HG03439 (cell line): Measurements from ENCODE around the gene KPNA3.
A peak's percentile ranks its signal among the peaks of the same experiment; 100 is the strongest.

ENCODE experiments used
- ATAC-seq: cut with Tn5 transposase; IDR thresholded peaks from one replicate; pipeline ENCODE4 v1.9.1; 2021; ENCODE audit warnings: mild to moderate bottlenecking, moderate library complexity; ENCODE audit not compliant: unreplicated experiment

KPNA3 gene

GRCh38 chr13:49690133-49690994 is 102.1 kb downstream of the KPNA3 start:
- peak; percentile 21 for ATAC-seq

- no peak for ATAC-seq
Observed at GRCh38 chr13:49683489-49683888, 109.0 kb downstream of the KPNA3 start.

- no peak for ATAC-seq
Observed at GRCh38 chr13:49681842-49682435, 110.5 kb downstream of the KPNA3 start.

GRCh38 chr13:49679246-49679645 is 113.2 kb downstream of the KPNA3 start:
- ATAC-seq: no peak

- ATAC-seq: no peak
Observed at GRCh38 chr13:49678191-49678914, 114.1 kb downstream of the KPNA3 start.

DNA sequence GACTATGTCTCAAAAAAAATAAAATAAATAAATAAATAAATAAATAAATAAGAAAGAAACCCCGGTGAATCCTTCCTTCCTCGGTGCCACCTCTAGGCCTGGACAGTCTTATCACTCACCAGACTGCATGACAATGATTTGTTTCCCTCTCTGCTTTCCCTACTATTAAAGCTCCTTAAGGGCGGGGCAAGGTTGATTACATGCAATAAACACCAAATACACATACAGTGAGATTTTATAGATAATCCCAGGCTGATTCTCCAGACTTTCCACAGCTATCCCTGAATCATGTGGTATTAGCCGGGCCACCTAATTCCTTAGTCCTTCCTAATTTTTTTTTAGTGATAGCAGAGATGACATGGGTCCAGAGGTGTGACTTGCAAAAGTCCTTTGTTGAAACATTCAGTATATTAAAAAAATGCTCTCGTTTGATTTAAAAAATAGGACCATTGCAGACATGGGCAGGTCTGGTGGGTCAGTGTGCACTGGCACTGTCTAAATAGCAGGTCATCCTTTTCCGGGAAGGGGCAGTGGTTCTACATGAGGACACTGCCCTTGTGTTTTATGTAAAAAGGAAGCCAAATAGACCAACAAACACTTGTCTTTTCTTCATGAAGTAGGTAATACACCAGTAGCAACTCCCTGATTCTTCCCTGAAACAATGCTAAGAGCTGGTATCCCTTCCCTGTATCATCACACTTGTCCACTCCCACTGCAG is 115.7 kb downstream of the KPNA3 start:
- ATAC-seq: no peak

DNA sequence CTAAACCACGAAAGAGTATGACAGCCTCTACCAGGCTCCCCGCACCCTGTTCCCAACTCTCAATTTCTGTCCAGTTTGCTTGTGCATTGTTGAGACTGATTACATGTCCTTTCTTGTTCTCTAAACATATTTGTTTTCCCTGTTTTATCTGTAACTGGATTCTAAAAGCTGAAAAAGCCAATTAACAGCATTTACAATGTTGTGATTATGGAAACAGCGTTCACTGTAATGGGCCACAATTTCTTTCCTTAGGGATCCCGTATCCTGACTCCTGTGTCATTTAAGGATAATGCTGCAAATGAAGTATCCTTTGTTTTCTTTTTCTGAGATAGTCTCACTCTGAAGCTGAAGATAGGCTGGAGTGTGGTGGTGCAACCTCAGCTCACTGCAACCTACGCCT is 121.7 kb downstream of the KPNA3 start:
- ATAC-seq: no peak

GRCh38 chr13:49669735-49670309 is 122.7 kb downstream of the KPNA3 start:
- ATAC-seq: no peak

DNA sequence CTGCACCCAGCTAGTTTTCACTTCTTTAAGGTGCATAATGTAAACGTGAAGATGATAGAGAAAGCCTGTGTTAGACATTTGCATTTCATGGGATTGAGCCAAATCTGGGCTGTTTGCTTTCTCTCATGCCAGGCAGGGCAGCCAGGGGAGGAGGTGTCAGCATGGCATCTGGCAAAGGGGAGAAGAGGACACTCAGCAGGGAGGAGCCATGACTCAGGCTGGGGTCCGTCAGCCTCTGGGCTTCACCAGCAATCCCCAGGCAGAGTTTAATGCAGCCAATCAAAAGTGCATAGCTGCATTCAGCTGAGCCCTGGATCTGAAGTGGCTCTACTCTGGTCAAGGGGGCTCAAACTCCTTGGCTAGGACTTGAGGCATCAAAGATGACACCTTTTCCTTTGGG is 124.7 kb downstream of the KPNA3 start:
- ATAC-seq: no peak

- no peak for ATAC-seq
Observed at GRCh38 chr13:49664606-49665005, 127.9 kb downstream of the KPNA3 start.

- no peak for ATAC-seq
Observed at GRCh38 chr13:49657241-49657641, 135.2 kb downstream of the KPNA3 start.

- ATAC-seq: no peak
Observed at GRCh38 chr13:49655906-49656305, 136.6 kb downstream of the KPNA3 start.

- ATAC-seq: no peak
Observed at GRCh38 chr13:49654011-49654410, 138.5 kb downstream of the KPNA3 start.

DNA sequence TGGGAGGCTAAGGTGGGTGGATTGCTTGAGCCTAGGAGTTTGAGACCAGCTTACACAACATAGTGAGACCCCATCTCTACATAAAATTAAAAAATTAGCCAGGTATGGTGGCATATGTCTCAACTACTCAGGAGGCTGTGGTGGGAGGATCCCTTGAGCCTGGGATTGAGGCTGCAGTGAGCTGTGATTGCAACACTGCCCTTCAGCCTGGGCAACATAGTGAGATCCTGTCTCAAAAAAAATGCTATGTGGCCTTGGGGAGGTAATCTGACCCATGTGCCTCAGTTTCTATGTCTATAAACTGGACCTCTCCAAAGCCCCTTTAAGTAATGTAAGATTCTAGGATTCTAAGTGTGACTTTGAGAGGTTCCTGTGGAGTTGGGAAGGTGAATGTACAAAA is 139.0 kb downstream of the KPNA3 start:
- no peak for ATAC-seq

DNA sequence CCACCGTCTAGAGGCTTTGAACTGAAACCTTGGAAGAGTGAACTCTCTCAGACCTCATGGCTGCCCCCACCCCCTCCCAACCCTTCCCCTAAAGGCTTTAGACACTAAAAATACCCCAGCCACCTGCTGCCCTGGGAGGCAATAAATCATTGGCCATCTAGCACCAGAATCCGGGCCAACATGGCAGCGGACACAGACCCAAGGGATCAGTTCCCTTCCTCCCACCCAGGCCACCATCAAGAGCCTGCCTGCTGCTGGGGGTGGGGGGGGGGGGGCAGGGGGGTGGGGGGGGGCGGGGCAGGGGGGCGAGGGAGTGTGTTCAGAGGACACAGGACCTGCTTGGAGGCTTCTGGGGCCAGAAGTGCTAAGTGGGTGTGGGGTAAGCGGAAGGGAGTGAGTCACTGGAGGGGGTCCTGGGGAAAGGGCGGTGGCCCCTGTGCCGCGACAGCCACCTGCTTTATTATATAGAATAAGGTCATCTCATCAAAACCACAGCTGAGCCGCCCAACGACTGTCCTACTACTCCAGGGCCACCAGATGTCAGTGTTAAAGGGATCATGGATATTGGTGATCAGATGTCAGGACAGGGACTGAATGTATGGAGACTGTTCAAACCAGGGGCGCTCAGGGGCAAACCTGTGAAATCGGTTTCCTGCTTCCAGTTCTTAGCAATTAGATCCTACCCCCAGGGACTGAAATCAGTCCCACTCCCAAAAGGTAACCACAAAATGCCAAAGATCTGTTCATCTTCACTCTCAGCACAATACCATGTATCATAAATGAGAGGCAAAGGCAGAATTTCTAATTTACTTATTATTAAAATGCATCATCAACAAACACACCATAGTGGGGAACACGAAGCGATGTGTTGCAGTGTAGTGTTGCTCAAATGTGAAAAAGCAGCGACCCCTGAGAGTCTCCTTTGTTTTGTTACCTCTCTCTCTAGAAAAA is 139.9 kb downstream of the KPNA3 start:
- ATAC-seq: no peak

GRCh38 chr13:49651570-49652354 is 140.7 kb downstream of the KPNA3 start:
- no peak for ATAC-seq

GRCh38 chr13:49649963-49650312 is 142.5 kb downstream of the KPNA3 start:
- ATAC-seq: no peak
